BE2C (cell line): ENCODE measurements around the gene NAPSA.

Source experiments
- DNase-seq: peaks from one replicate; pipeline ENCODE4 v3.0.0-alpha.2; 2020
- H3K27me3 ChIP-seq: fragments of 250-450 bp; sonication (Bioruptor Pico); 2 replicates; pipeline ENCODE4 v1.5.1; 2020; ENCODE audit warnings: mild to moderate bottlenecking
- H3K36me3 ChIP-seq: fragments of 250-450 bp; sonication (Bioruptor Pico); 2 replicates; pipeline ENCODE4 v1.5.1; 2020; ENCODE audit warnings: mild to moderate bottlenecking
- H3K4me1 ChIP-seq: fragments of 250-450 bp; sonication (Bioruptor Pico); 2 replicates; pipeline ENCODE4 v1.5.1; 2020
- H3K4me3 ChIP-seq: 2 replicates; pipeline ENCODE4 v1.5.1; 2011; ENCODE audit warnings: low read depth, low read length
- H3K9me3 ChIP-seq: fragments of 250-450 bp; sonication (Bioruptor Pico); 2 replicates; pipeline ENCODE4 v1.5.1; 2020
- CTCF ChIP-seq: IDR thresholded peaks from 2 replicates; pipeline ENCODE4 v1.5.1; 2012; ENCODE audit warnings: mild to moderate bottlenecking, low read depth, low read length

The NAPSA gene

GRCh38 chr19:50377051-50377461 is 11.6 kb upstream of the NAPSA start:
- H3K4me1 ChIP-seq: no peaks in the 10 kb centered on the region
- peak overlapping the region; percentile 16; the same call in 1 of the 2 replicates for H3K4me3 ChIP-seq
- H3K27me3 ChIP-seq: no peaks in the 10 kb centered on the region
- DNase-seq: no peak
- TF ChIP-seq CTCF: no peak
- H3K36me3 ChIP-seq: peaks cover 28% of the 10 kb centered on the region
- no peaks in the 10 kb centered on the region for H3K9me3 ChIP-seq

DNA sequence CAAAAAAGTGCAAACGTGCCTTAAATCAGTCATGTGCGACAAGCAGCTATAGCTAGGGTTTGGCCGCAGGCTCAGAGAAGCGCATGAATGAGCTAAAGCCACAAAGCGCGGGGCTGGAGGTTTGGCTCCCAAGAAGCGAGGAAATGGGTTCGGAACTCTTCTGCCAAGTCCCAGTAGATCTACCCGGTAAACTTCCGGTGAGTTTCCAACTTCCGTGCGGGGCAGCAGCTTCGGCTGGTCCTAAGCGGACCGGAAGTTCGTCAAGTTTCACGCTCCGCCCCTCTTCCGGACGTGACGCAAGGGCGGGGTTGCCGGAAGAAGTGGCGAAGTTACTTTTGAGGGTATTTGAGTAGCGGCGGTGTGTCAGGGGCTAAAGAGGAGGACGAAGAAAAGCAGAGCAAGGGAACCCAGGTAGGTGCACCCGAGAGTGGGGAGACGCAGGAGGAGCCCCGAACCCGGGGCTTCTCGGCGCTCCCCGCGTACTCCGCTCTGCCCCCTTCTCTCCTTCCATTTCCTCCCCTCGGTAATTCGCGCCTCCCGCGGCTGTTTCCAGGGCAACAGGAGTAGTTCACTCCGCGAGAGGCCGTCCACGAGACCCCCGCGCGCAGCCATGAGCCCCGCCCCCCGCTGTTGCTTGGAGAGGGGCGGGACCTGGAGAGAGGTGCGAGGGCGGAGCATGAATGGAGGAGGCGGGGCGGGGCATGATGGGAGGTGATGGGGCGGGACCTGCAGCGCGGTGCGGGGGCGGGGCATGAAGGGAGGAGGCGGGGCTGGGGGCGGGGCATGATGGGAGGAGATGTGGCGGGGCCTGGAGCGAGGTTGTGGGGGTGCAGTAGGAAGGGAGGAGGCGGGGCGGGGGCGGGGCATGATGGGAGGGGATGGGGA is 11.0 kb upstream of the NAPSA start, which contains the start of gene NR1H2:
TSS of gene NR1H2 (plus strand) at position 292 of the 885 bp plus-strand sequence. CDS start 1,149 bp downstream, outside the sequence.
- Histone ChIP-seq H3K4me1 (no peaks in the 10 kb centered on the region), H3K4me3 (peak within 1 kb of the TSS; percentile 88), H3K36me3 (peaks cover 27% of the 10 kb centered on the region), H3K27me3 (no peaks in the 10 kb centered on the region), H3K9me3 (no peaks in the 10 kb centered on the region)
- no peak for TF ChIP-seq CTCF
- DNase-seq: peak; percentile 96

- H3K27me3 ChIP-seq: no peaks in the 10 kb centered on the region
- DNase-seq: no peak
- no peaks in the 10 kb centered on the region for H3K4me1 ChIP-seq
- no peak overlapping the region for H3K4me3 ChIP-seq
- TF ChIP-seq CTCF: no peak
- H3K9me3 ChIP-seq: no peaks in the 10 kb centered on the region
- H3K36me3 ChIP-seq: no peaks in the 10 kb centered on the region
Measured at GRCh38 chr19:50371914-50372475, 6.6 kb upstream of the NAPSA start.

- no peaks in the 10 kb centered on the region for H3K36me3 ChIP-seq
- TF ChIP-seq CTCF: peak; percentile 80
- H3K4me1 ChIP-seq: no peaks in the 10 kb centered on the region
- H3K27me3 ChIP-seq: no peaks in the 10 kb centered on the region
- no peaks in the 10 kb centered on the region for H3K9me3 ChIP-seq
- H3K4me3 ChIP-seq: peak overlapping the region; percentile 82
- peak; percentile 88 for DNase-seq
Measured at GRCh38 chr19:50368649-50369570, 3.5 kb upstream of the NAPSA start.

DNA sequence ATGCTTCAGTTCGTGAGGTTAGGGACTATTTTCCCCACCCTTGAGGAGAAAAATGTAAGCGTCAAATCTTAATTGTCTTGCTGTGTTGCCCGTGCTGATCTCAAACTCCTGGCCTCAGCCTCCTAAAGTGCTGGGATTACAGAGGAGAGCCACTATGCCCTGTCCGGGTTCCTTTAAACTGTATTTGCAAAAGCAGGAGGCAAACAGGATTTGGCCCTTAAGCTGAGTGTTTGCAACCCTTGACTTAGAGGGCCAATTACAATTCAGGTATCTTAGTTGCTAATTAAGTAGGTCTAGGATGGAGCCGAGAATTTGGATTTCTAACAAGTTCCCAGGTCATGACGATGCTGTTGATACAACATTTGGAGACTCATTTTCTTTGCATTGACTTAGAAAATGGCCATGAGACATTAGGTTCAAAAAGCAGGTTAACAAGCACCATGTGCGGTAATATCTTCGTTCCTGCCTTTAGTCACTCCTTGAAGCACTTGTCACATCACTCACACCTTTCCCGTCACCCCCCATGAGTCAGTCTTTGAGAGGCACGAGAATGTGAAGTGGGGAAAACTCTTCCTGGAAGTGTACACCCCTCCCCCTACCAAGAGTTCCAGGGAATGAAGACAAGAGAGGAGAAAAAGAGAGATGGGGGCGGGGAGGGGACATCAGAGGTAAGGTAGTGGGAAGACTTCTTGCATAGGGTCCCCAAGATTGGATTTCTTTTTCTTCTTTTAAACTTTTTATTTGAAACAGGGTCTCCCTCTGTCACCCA is 2.6 kb downstream of the NAPSA start:
- H3K36me3 ChIP-seq: no peaks in the 10 kb centered on the region

More for the DNA sequence above, 2.6 kb downstream of the NAPSA start:
- TF ChIP-seq CTCF: no peak
- Histone ChIP-seq H3K27me3 (no peaks in the 10 kb centered on the region), H3K9me3 (no peaks in the 10 kb centered on the region), H3K4me3 (no peak overlapping the region), H3K4me1 (no peaks in the 10 kb centered on the region)
- no peak for DNase-seq
